B cell (primary cell): ENCODE measurements around the gene PLEKHA7. TPM values are rescaled to one million over a fixed set of nuclear protein-coding genes. Genes with fewer than 3 reads are reported as not detected.

Experiments
- ATAC-seq: fragments of 200-7000 bp; cut with Tn5 transposase; one replicate; pipeline ENCODE4 v1.10.0; 2021; ENCODE audit warnings: low read depth, mild to moderate bottlenecking, moderate number of reproducible peaks, moderate library complexity
- CTCF ChIA-PET: fragments of 350-600 bp; sonication (Branson Sonifier 250); formaldehyde crosslinking; loops from one replicate; lab custom pipeline; 2021; ENCODE audit warnings: antibody characterized with exemption, inconsistent platforms; lab: Charles Lee
- POLR2A ChIA-PET: fragments of 350-600 bp; sonication (Branson Sonifier 250); formaldehyde crosslinking; loops from one replicate; lab custom pipeline; 2021; ENCODE audit warnings: antibody characterized with exemption; lab: Charles Lee
- DNase-seq: peaks from one replicate; pipeline ENCODE4 v3.0.0; 2013
- H2AFZ ChIP-seq: 2 replicates; pipeline ENCODE4 v1.6.1; 2012; ENCODE audit warnings: mild to moderate bottlenecking, low read depth, low read length; ENCODE audit not compliant: insufficient read depth, poor library complexity, severe bottlenecking
- H3K27ac ChIP-seq, 2 donors: 1 replicate in 1 of 2; 2 replicates in 1 of 2; pipeline ENCODE4 v1.5.1; 2012 to 2013; ENCODE audit warnings: low read length in 2 of 2, mild to moderate bottlenecking in 2 of 2, moderate library complexity in 1 of 2
- H3K27me3 ChIP-seq, 4 experiments: fragments of 200-600 bp in 1 of 4; sonication (generic) in 1 of 4; replicated peaks in 1 of 4; 1 replicate in 2 of 4; 2 replicates in 2 of 4; pipeline versions ENCODE4 v1.6.1 to v1.7.0; 2013 to 2016; ENCODE audit warnings: low read length in 3 of 4, mild to moderate bottlenecking in 2 of 4, mixed read lengths in 1 of 4, moderate library complexity in 1 of 4; ENCODE audit not compliant: insufficient read depth in 4 of 4, control insufficient read depth in 3 of 4; ENCODE audit errors: control extremely low read depth in 1 of 4
- H3K36me3 ChIP-seq, 2 experiments: replicated peaks in 1 of 2; 1 replicate in 1 of 2; 2 replicates in 1 of 2; pipeline versions ENCODE4 v1.6.1 to v1.7.1; 2013; ENCODE audit warnings: low read length in 1 of 2; ENCODE audit not compliant: insufficient read depth in 2 of 2, control insufficient read depth in 1 of 2; ENCODE audit errors: control extremely low read depth in 1 of 2, extremely low read depth in 1 of 2
- H3K4me1 ChIP-seq, 2 donors: fragments of 200-600 bp in 1 of 2; sonication (generic) in 1 of 2; 1 replicate in 1 of 2; 2 replicates in 1 of 2; pipeline versions ENCODE4 v1.5.1 to v1.6.1; 2013 to 2017; ENCODE audit warnings: low read length in 2 of 2; ENCODE audit not compliant: control insufficient read depth in 2 of 2, insufficient read depth in 2 of 2
- H3K4me2 ChIP-seq: replicated peaks from 2 replicates; pipeline ENCODE3; 2012; ENCODE audit warnings: mild to moderate bottlenecking, low read depth, low read length; ENCODE audit not compliant: poor library complexity, severe bottlenecking
- H3K4me3 ChIP-seq, 5 experiments: fragments of 200-600 bp in 1 of 5; sonication (generic) in 1 of 5; 1 replicate in 3 of 5; 2 replicates in 2 of 5; pipeline versions ENCODE4 v1.5.1 to v1.7.0; 2011 to 2016; ENCODE audit warnings: low read length in 4 of 5, mild to moderate bottlenecking in 4 of 5, low read depth in 2 of 5, control low read depth in 1 of 5, moderate library complexity in 1 of 5; ENCODE audit not compliant: insufficient read depth in 1 of 5; ENCODE audit errors: control extremely low read depth in 1 of 5, extremely low read depth in 1 of 5
- H3K79me2 ChIP-seq: fragments of 200-600 bp; sonication (generic); one replicate; pipeline ENCODE4 v1.6.0; 2016; ENCODE audit warnings: low read length; ENCODE audit not compliant: control insufficient read depth, insufficient read depth
- H3K9ac ChIP-seq: fragments of 200-600 bp; sonication (generic); 2 replicates; pipeline ENCODE4 v1.6.1; 2017; ENCODE audit warnings: mild to moderate bottlenecking, low read length, moderate library complexity
- H3K9me3 ChIP-seq, 3 donors: one replicate each; pipeline versions ENCODE4 v1.6.1 to v1.7.1; 2013; ENCODE audit warnings: low read length in 2 of 3; ENCODE audit not compliant: control insufficient read depth in 2 of 3, insufficient read depth in 1 of 3; ENCODE audit errors: control extremely low read depth in 1 of 3
- H4K20me1 ChIP-seq: 2 replicates; pipeline ENCODE4 v1.6.0; 2012; ENCODE audit warnings: mild to moderate bottlenecking, low read length; ENCODE audit not compliant: insufficient read depth, control insufficient read depth, poor library complexity, severe bottlenecking
- H3K27ac Mint-ChIP-seq: one replicate; pipeline ENCODE4 v1.8.0; 2021; ENCODE audit warnings: mixed read lengths
- H3K27me3 Mint-ChIP-seq: one replicate; pipeline ENCODE4 v1.8.0; 2021; ENCODE audit warnings: mixed read lengths
- H3K4me1 Mint-ChIP-seq: one replicate; pipeline ENCODE4 v1.8.0; 2021; ENCODE audit warnings: mixed read lengths
- H3K4me3 Mint-ChIP-seq: one replicate; pipeline ENCODE4 v1.8.0; 2021; ENCODE audit warnings: mixed read lengths
- H3K9me3 Mint-ChIP-seq: one replicate; pipeline ENCODE4 v1.8.0; 2022; ENCODE audit warnings: mixed read lengths; ENCODE audit not compliant: insufficient read depth
- EZH2 ChIP-seq: IDR thresholded peaks from 2 replicates; pipeline ENCODE4 v1.6.1; 2012; ENCODE audit warnings: borderline replicate concordance, low read depth, mild to moderate bottlenecking, moderate library complexity, low read length; ENCODE audit not compliant: insufficient read depth, poor library complexity, severe bottlenecking
- WGBS: methylation state at CpG from one replicate; pipeline ENCODE4 v1.1.5; 2013; ENCODE audit warnings: missing lambda C conversion rate; ENCODE audit not compliant: insufficient coverage; 5-methylcytosine and 5-hydroxymethylcytosine counted together
- intact Hi-C: fragments of 100-400 bp; cut with micrococcal nuclease; formaldehyde crosslinking; loops from one replicate; pipeline ENCODE4 v1.10.0; 2022
- polyA plus RNA-seq: library from polyadenylated mRNA; depleted of rRNA; stranded (reverse); fragments of >200 nt; gene quantifications from 2 replicates; pipeline ENCODE4 v1.2.3, GENCODE V29; 2012
- total RNA-seq, 2 donors: library from RNA; stranded (reverse); fragments of 120-200 nt in 1 of 2; gene quantifications; 1 replicate in 1 of 2; 2 replicates in 1 of 2; pipeline versions ENCODE4 v1.2.3 to v1.2.4, GENCODE V29; 2013 to 2022
- TF ChIP-seq, protein P1 (sequence below): fragments of 200-600 bp; IDR thresholded peaks from one replicate; pipeline ENCODE4 v1.8.0; 2022; ENCODE audit warnings: antibody characterized with exemption, mild to moderate bottlenecking

Gene PLEKHA7
- total and polyA plus RNA-seq, 2 donors (not counting 1 experiment from before 2014, with no cell fraction given) = 1.7 to 8.2 TPM

DNA sequence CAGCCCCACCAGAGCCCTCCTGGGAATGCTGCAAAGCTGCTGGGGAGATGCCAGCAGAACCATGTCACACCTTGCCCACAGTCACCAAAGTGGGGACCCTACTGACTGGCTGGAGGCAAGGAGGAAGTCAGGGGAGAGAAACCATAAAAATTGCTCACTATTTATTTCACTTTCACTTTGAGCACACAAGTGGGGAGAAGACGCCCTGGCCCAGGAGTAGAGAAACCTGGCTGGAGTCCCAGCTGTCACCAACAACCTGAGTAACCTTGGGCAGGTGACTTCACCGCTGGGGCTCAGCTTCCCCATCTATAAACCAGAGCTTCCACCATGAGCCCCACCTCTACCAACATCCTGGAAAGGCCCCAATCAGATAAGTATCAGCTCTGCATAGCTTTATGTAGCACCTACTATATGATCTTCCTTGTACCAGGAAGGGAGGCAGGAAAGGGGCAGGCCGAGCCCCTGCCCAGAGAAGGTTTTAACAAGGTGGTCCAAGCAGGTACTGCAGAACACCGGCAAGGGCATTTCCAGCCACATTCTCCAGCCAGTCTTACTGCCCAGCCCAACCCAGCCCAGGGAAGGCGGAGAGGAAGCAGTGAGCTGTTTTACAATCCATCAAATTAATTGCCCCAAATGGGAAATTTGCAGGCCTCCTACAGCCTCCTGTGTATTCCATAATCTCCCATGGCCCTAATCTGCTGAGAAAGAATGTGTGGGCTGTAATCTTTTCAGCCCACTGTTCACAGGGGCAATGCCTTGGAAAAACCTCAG is 27.6 kb downstream of the PLEKHA7 start:
- Mint-ChIP-seq H3K27ac (peak overlapping the region; percentile 87), H3K4me1 (peaks cover 18% of the 10 kb centered on the region), H3K4me3 (peak overlapping the region; percentile 63), H3K9me3 (no peaks in the 10 kb centered on the region), H3K27me3 (no peaks in the 10 kb centered on the region)
- peak overlapping the region; percentile 8 to 13 for H3K27ac ChIP-seq
- H4K20me1 ChIP-seq = no peaks in the 10 kb centered on the region
- H3K4me2 ChIP-seq = peak overlapping the region; percentile 60
- no peaks in the 10 kb centered on the region for H3K79me2 ChIP-seq
- ChIA-PET CTCF (interaction anchor here (0.6 kb wide), 1 partner anchor 17 kb away, joined by 3 read pairs; no protein-coding TSS in a partner anchor), POLR2A (no interaction called here)
- peak overlapping the region; percentile 74 for H2AFZ ChIP-seq
- no peaks in the 10 kb centered on the region for H3K27me3 ChIP-seq
- H3K4me3 ChIP-seq = peak overlapping the region in 3 of 5 experiments; percentile 5 to 25 (median 12)
- no peaks in the 10 kb centered on the region for H3K36me3 ChIP-seq
- ATAC-seq (peak; percentile 75), DNase-seq (peak; percentile 50)
- WGBS = 36% methylated on average over 5 of the region's 5 CpGs
- peak overlapping the region; percentile 21 for H3K9ac ChIP-seq
- TF ChIP-seq, protein P1, sequence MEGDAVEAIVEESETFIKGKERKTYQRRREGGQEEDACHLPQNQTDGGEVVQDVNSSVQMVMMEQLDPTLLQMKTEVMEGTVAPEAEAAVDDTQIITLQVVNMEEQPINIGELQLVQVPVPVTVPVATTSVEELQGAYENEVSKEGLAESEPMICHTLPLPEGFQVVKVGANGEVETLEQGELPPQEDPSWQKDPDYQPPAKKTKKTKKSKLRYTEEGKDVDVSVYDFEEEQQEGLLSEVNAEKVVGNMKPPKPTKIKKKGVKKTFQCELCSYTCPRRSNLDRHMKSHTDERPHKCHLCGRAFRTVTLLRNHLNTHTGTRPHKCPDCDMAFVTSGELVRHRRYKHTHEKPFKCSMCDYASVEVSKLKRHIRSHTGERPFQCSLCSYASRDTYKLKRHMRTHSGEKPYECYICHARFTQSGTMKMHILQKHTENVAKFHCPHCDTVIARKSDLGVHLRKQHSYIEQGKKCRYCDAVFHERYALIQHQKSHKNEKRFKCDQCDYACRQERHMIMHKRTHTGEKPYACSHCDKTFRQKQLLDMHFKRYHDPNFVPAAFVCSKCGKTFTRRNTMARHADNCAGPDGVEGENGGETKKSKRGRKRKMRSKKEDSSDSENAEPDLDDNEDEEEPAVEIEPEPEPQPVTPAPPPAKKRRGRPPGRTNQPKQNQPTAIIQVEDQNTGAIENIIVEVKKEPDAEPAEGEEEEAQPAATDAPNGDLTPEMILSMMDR = no peak
- TF ChIP-seq EZH2 = no peak
- no peaks in the 10 kb centered on the region for H3K9me3 ChIP-seq
- H3K4me1 ChIP-seq = peaks cover 11 to 13% of the 10 kb centered on the region in 2 donors
- intact Hi-C loops = no loop called here

DNA sequence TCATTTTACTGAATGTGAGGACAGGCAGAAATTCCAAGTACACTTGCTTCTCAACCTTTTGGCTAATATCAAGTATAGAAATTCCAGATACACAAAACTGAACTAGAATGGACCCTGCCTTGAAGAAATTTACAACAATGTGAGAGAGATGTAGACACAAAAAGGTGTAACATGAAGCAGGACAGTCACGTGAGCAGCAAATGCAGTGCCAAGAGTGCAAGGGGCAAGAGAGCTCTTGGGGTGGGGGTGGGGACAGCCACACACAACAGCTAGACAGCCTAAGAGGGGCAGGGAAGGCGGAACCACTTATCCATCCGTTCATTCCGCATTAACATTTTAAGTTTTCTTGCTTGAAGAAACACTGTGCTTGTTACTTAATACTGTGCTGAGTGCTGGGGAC is 28.9 kb downstream of the PLEKHA7 start:
- intact Hi-C loops = no loop called here
- H3K4me1 ChIP-seq = peaks cover 11 to 13% of the 10 kb centered on the region in 2 donors
- H3K36me3 ChIP-seq = no peaks in the 10 kb centered on the region
- H3K9ac ChIP-seq = no peak overlapping the region
- Mint-ChIP-seq H3K27ac (no peak overlapping the region), H3K27me3 (no peaks in the 10 kb centered on the region), H3K4me1 (peaks cover 18% of the 10 kb centered on the region), H3K4me3 (no peak overlapping the region), H3K9me3 (no peaks in the 10 kb centered on the region)
- ChIA-PET CTCF (no interaction called here), POLR2A (no interaction called here)
- no peak overlapping the region for H3K4me3 ChIP-seq
- WGBS = 93% methylated on average over 3 of the region's 4 CpGs
- H3K9me3 ChIP-seq = no peaks in the 10 kb centered on the region
- H4K20me1 ChIP-seq = no peaks in the 10 kb centered on the region
- DNase-seq (no peak), ATAC-seq (no peak)
- no peak overlapping the region for H3K4me2 ChIP-seq
- TF ChIP-seq, protein P1 = no peak
- no peak for TF ChIP-seq EZH2
- H3K79me2 ChIP-seq = no peaks in the 10 kb centered on the region
- H3K27me3 ChIP-seq = no peaks in the 10 kb centered on the region
- H3K27ac ChIP-seq = no peak overlapping the region
- peak overlapping the region; percentile 74 for H2AFZ ChIP-seq
